GM23248 (cell line): ENCODE results near the gene C1orf116.

ENCODE experiments used
- EZH2 ChIP-seq: fragments of 200-600 bp; sonication (generic); IDR thresholded peaks from 2 replicates; pipeline ENCODE4 v1.6.1; 2018; ENCODE audit warnings: antibody characterized with exemption, mild to moderate bottlenecking; ENCODE audit not compliant: insufficient read depth, poor library complexity, severe bottlenecking
- EZH2phosphoT487 ChIP-seq: fragments of 200-600 bp; sonication (generic); IDR thresholded peaks from 2 replicates; pipeline ENCODE4 v1.6.1; 2018; ENCODE audit warnings: antibody characterized with exemption, moderate library complexity, mild to moderate bottlenecking, low read depth; ENCODE audit not compliant: insufficient read depth

- TF ChIP-seq EZH2, result no peak
- TF ChIP-seq EZH2phosphoT487, result no peak
Measured at GRCh38 chr1:207040181-207040533, 7.6 kb upstream of the C1orf116 start.
